CD4-positive, alpha-beta T cell (primary cell): Measurements from ENCODE around the gene MYH10. TPM values are rescaled to one million over a fixed set of nuclear protein-coding genes. Genes with fewer than 3 reads are reported as not detected.

Source experiments
- ATAC-seq: fragments of 200-7000 bp; cut with Tn5 transposase; one replicate; pipeline ENCODE4 v1.10.0; 2022; ENCODE audit warnings: mild to moderate bottlenecking; ENCODE audit not compliant: poor library complexity
- CTCF ChIA-PET: fragments of 350-600 bp; sonication (Branson Sonifier 250); formaldehyde crosslinking; loops from one replicate; lab custom pipeline; 2021; ENCODE audit warnings: antibody characterized with exemption, inconsistent platforms; lab: Charles Lee
- POLR2A ChIA-PET: fragments of 350-600 bp; sonication (Branson Sonifier 250); formaldehyde crosslinking; loops from one replicate; lab custom pipeline; 2021; ENCODE audit warnings: antibody characterized with exemption, inconsistent platforms; lab: Charles Lee
- DNase-seq, 14 experiments: peaks; one replicate each; pipeline ENCODE4 v3.0.0-alpha.2; 2013 to 2020; ENCODE audit warnings: mixed read lengths in 2 of 14
- H3K27ac ChIP-seq, 2 donors: one replicate each; pipeline versions ENCODE4 v1.5.1 to v1.7.0; 2013; ENCODE audit warnings: low read length in 2 of 2, low read depth in 1 of 2, mild to moderate bottlenecking in 1 of 2
- H3K27me3 ChIP-seq, 2 experiments: 1 replicate in 1 of 2; 2 replicates in 1 of 2; pipeline versions ENCODE4 v1.6.1 to v1.7.0; 2013; ENCODE audit warnings: low read length in 2 of 2, control low read depth in 1 of 2, mild to moderate bottlenecking in 1 of 2, moderate library complexity in 1 of 2; ENCODE audit not compliant: insufficient read depth in 2 of 2, control insufficient read depth in 1 of 2
- H3K36me3 ChIP-seq: one replicate; pipeline ENCODE4 v1.6.1; 2013; ENCODE audit warnings: low read length, control low read depth; ENCODE audit not compliant: insufficient read depth
- H3K4me1 ChIP-seq: one replicate; pipeline ENCODE4 v1.6.1; 2013; ENCODE audit warnings: low read length, control low read depth; ENCODE audit not compliant: insufficient read depth
- H3K4me3 ChIP-seq: one replicate; pipeline ENCODE4 v1.5.1; 2013; ENCODE audit warnings: mild to moderate bottlenecking, low read length, moderate library complexity
- H3K9me3 ChIP-seq, 2 experiments: 1 replicate in 1 of 2; 2 replicates in 1 of 2; pipeline versions ENCODE4 v1.6.1 to v1.7.0; 2013; ENCODE audit warnings: low read length in 2 of 2, mild to moderate bottlenecking in 2 of 2, control low read depth in 1 of 2, moderate library complexity in 1 of 2; ENCODE audit not compliant: control insufficient read depth in 1 of 2, insufficient read depth in 1 of 2
- H3K27ac Mint-ChIP-seq: one replicate; pipeline ENCODE4 v1.8.0; 2020; ENCODE audit warnings: mixed read lengths
- H3K27me3 Mint-ChIP-seq: one replicate; pipeline ENCODE4 v1.8.0; 2021; ENCODE audit warnings: mixed read lengths
- H3K36me3 Mint-ChIP-seq: one replicate; pipeline ENCODE4 v1.8.0; 2021; ENCODE audit warnings: low read depth, mixed read lengths
- H3K4me1 Mint-ChIP-seq: one replicate; pipeline ENCODE4 v1.8.0; 2021; ENCODE audit warnings: low read depth, mixed read lengths
- H3K4me3 Mint-ChIP-seq: one replicate; pipeline ENCODE4 v1.8.0; 2020; ENCODE audit warnings: mild to moderate bottlenecking, mixed read lengths
- H3K9me3 Mint-ChIP-seq: one replicate; pipeline ENCODE4 v1.8.0; 2020; ENCODE audit warnings: mixed read lengths
- CTCF ChIP-seq: fragments of 200-600 bp; IDR thresholded peaks from one replicate; pipeline ENCODE4 v1.8.0; 2022; ENCODE audit warnings: antibody characterized with exemption, mild to moderate bottlenecking
- intact Hi-C, 2 experiments: fragments of 100-400 bp; cut with DNase I in 1 of 2; cut with micrococcal nuclease in 1 of 2; formaldehyde crosslinking; loops; one replicate each; pipeline versions ENCODE4 v1.15.1 to v1.9.0; 2023 to 2025; cut with DNase I, micrococcal nuclease
- total RNA-seq, 174 experiments: library from RNA in 2 of 174; stranded (reverse) in 2 of 174; gene quantifications; one replicate each; pipeline ENCODE4 v1.2.3 and lab custom pipeline; 2021 to 2026

Gene MYH10
- total RNA-seq, 2 experiments from 2014 or later, result 1.5 to 1.9 TPM

DNA sequence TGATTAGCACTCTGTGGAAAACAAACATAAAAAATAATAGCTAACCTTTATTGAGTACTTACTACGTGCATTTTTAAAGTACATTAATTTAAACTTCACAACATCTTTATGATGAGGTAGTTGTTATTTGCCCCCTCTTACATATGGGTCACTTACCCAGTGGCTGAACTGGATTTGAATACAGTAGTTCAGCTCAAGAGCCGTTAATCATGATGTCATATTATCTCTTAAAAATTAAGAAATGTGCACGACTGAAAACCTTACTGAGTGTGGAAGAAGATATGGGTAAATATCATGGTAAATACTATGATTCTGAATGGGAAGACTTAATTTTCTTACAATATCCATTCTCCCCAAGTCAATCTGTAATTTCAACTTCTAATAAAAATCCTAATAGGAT is 177.2 kb downstream of the MYH10 start:
- Mint-ChIP-seq H3K36me3 (peaks cover 94% of the 10 kb centered on the region), H3K9me3 (no peaks in the 10 kb centered on the region), H3K4me3 (no peak overlapping the region), H3K27ac (no peak overlapping the region), H3K4me1 (peaks cover 32% of the 10 kb centered on the region), H3K27me3 (no peaks in the 10 kb centered on the region)
- ChIA-PET POLR2A (no interaction called here), CTCF (no interaction called here)
- Histone ChIP-seq H3K27me3 (no peaks in the 10 kb centered on the region), H3K9me3 (no peaks in the 10 kb centered on the region), H3K4me1 (no peaks in the 10 kb centered on the region), H3K36me3 (peaks cover 88% of the 10 kb centered on the region), H3K4me3 (no peak overlapping the region), H3K27ac (no peak overlapping the region)
- intact Hi-C loops, result no loop called here
- no peak for TF ChIP-seq CTCF
- DNase-seq, result no peak
- no peak for ATAC-seq

DNA sequence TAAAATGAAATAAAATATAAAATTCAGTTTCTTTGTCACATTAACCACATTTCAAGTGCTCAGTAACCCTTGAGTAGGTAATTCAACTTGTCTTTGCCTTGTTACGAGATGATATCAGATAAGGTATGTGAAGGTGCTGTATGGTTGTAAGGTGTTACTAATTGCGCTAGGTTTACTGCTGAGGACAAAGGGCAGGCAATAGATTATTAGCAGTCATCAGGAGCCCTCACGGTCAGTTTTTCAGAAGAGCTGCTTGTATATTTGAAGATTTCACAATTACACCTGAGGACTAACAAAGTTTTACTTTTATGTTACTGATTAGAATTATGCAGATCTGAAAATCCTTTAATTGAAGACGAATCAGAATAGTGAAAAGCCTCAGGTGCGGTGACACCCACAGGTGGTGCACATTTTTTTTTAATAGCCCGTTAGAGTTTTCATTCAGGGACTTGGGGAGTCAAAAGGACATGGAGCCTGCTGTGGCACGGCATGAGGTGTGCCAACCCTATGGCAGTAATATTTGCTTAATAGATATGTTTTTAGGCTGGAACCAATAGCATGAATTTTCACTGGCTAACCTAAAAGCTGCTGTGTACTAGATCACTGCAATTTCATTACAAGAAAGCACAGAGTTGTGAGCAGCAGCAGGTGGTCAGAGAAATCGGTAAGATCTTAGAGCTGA is 178.5 kb downstream of the MYH10 start:
- Histone ChIP-seq H3K36me3 (peaks cover 88% of the 10 kb centered on the region), H3K4me1 (no peaks in the 10 kb centered on the region), H3K9me3 (no peaks in the 10 kb centered on the region), H3K27me3 (no peaks in the 10 kb centered on the region), H3K4me3 (no peak overlapping the region), H3K27ac (no peak overlapping the region)
- no peak for DNase-seq
- H3K4me1 Mint-ChIP-seq, result peaks cover 26% of the 10 kb centered on the region
- H3K9me3 Mint-ChIP-seq, result no peaks in the 10 kb centered on the region
- peaks cover 94% of the 10 kb centered on the region for H3K36me3 Mint-ChIP-seq
- ChIA-PET POLR2A (no interaction called here), CTCF (no interaction called here)
- no peaks in the 10 kb centered on the region for H3K27me3 Mint-ChIP-seq
- intact Hi-C loops, result no loop called here
- no peak overlapping the region for H3K27ac Mint-ChIP-seq
- H3K4me3 Mint-ChIP-seq, result no peak overlapping the region
- TF ChIP-seq CTCF, result no peak
- no peak for ATAC-seq

DNA sequence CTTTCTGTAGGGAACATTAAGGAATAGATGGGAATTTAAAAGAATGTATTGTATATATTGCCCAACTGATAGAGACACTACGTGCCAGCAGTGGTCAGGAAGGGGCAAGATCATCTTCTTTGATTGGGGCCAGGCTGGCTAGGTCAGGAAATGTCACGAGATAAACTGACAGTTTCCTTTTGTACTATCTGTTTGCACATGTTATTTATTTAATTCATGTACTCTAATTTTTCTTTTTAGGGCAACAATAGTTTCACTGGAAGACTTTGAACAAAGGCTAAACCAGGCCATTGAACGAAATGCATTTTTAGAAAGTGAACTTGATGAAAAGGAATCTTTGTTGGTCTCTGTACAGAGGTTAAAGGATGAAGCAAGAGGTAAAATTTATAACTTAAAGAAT is 182.2 kb downstream of the MYH10 start:
- Histone ChIP-seq H3K27me3 (no peaks in the 10 kb centered on the region), H3K4me3 (no peak overlapping the region), H3K36me3 (peaks cover 88% of the 10 kb centered on the region), H3K27ac (no peak overlapping the region), H3K9me3 (no peaks in the 10 kb centered on the region), H3K4me1 (peaks cover 2% of the 10 kb centered on the region)
- peaks cover 96% of the 10 kb centered on the region for H3K36me3 Mint-ChIP-seq
- peaks cover 43% of the 10 kb centered on the region for H3K4me1 Mint-ChIP-seq
- ChIA-PET POLR2A (no interaction called here), CTCF (no interaction called here)
- ATAC-seq (no peak), DNase-seq (no peak)
- TF ChIP-seq CTCF, result no peak
- no peak overlapping the region for H3K27ac Mint-ChIP-seq
- H3K27me3 Mint-ChIP-seq, result no peaks in the 10 kb centered on the region
- intact Hi-C loops, result no loop called here
- H3K9me3 Mint-ChIP-seq, result no peaks in the 10 kb centered on the region
- H3K4me3 Mint-ChIP-seq, result no peak overlapping the region
